Measurements from ENCODE around the gene ANKRD17. TPM values are rescaled to one million over a fixed set of nuclear protein-coding genes. Genes with fewer than 3 reads are reported as not detected.

Gene ANKRD17
- total and polyA plus RNA-seq, 2 of the 4 experiments (the other 2 are of a cell fraction), result 28.5 to 75.3 TPM

DNA sequence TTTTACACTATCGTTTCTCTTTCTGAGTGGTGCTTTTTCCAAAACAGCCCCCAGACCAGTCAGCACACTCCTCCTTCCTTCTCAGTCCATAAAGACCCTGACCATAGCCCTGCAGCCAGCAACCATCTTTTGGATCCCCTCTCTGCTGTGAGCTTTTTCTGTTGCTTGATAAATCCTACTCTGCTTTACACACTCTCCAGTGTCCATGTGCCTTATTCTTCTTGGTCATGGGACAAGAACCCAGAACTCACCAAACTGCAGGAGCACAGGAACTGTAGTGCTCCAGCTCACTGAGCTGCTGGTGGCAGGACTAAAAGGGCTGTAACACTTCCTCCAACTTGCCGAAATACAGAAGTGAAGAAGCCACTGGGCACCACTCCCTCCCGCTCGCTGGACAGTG is 221.5 kb downstream of the ANKRD17 start:
- no peak overlapping the region for H3K27ac ChIP-seq (ENCODE audit: insufficient read depth, low read length)
- no TSS peak for BruUV-seq (replicated peaks)
- H2BK15ac ChIP-seq (ENCODE audit: low read depth, low read length), result no peak overlapping the region
- no peak overlapping the region for H4K8ac ChIP-seq (ENCODE audit: low read depth in 2 of 2, low read length in 2 of 2)
- ChIA-PET POLR2A (ENCODE audit: unreplicated experiment) (no interaction called here), CTCF (no interaction called here)
- H3K9me3 ChIP-seq (ENCODE audit: control insufficient read depth, insufficient read depth, low read length), result peaks cover 2% of the 10 kb centered on the region; the same call in 1 of the 2 replicates
- no peak overlapping the region for H2BK20ac ChIP-seq (ENCODE audit: low read depth, low read length)
- no peak overlapping the region for H3K23ac ChIP-seq (ENCODE audit: low read depth, low read length)
- no peaks in the 10 kb centered on the region for H3K36me3 ChIP-seq (ENCODE audit: control insufficient read depth, insufficient read depth, low read length)
- no peak overlapping the region for H3K56ac ChIP-seq (ENCODE audit: extremely low read depth, insufficient read depth, low read length)
- no peaks in the 10 kb centered on the region for H3K4me1 ChIP-seq (ENCODE audit: control insufficient read depth, insufficient read depth, low read length)
- no peak overlapping the region for H2AK9ac ChIP-seq (replicated peaks; ENCODE audit: low read depth, low read length, poor library complexity)
- dilution Hi-C loops (cut with HindIII; ENCODE audit: low sequenced_read_pairs, unreplicated experiment) (no loop called here), intact Hi-C loops (cut with micrococcal nuclease) (no loop called here), in situ Hi-C loops (cut with MboI; ENCODE audit: low sequenced_read_pairs) (loop anchor here (25.0 kb wide), 1 partner anchor 725 kb away; no protein-coding TSS in a partner anchor)
- no peak overlapping the region for H2BK5ac ChIP-seq (ENCODE audit: low read depth, low read length, poor library complexity, severe bottlenecking)
- H2BK120ac ChIP-seq (ENCODE audit: low read depth, low read length), result no peak overlapping the region
- H4K91ac ChIP-seq (ENCODE audit: insufficient read depth, low read depth, low read length), result no peak overlapping the region
- H2AFZ ChIP-seq (replicated peaks; ENCODE audit: low read length, poor library complexity), result no peak overlapping the region
- WGBS, 2 experiments (ENCODE audit: extremely low coverage in 2 of 2, insufficient read length in 1 of 2), result 96% methylated on average over 3 of the region's 4 CpGs; no CpG with 5 or more reads in 1 of the 2 experiments
- H3K9ac ChIP-seq (ENCODE audit: low read depth, low read length), result no peak overlapping the region
- no peak overlapping the region for H3K4ac ChIP-seq (ENCODE audit: low read depth, low read length)
- no peaks in the 10 kb centered on the region for H3K79me1 ChIP-seq (ENCODE audit: low read depth in 1 of 2, low read length in 2 of 2)
- TF ChIP-seq BHLHE40 (IDR thresholded peaks at IDR 0.05; ENCODE audit: low read depth, low read length), result no peak
- H3K4me3 ChIP-seq (ENCODE audit: insufficient read depth, low read depth, low read length), result no peak overlapping the region
- H3K4me2 ChIP-seq (ENCODE audit: low read depth, low read length), result no peak overlapping the region
- no peaks in the 10 kb centered on the region for H3K9me1 ChIP-seq (ENCODE audit: insufficient read depth, low read length)
- DNase-seq (no peak), ATAC-seq (ENCODE audit: low read depth) (no peak)
- no peak overlapping the region for H2AK5ac ChIP-seq (ENCODE audit: low read depth, low read length)
- no peak overlapping the region for H4K5ac ChIP-seq (ENCODE audit: low read depth, low read length)
- no peak overlapping the region for H3K18ac ChIP-seq (ENCODE audit: low read depth, low read length)
- no peaks in the 10 kb centered on the region for H4K20me1 ChIP-seq (ENCODE audit: insufficient read depth, low read length)
- no peak overlapping the region for H3K14ac ChIP-seq (replicated peaks; ENCODE audit: low read depth, low read length)
- no peaks in the 10 kb centered on the region; the same call in 1 of the 2 replicates for H3K27me3 ChIP-seq (ENCODE audit: control insufficient read depth, insufficient read depth, low read length)

Measured in IMR-90 (cell line).